Hematopoietic multipotent progenitor cell treated with erythropoietin and hydrocortisone succinate and interleukin-3 and kit ligand, for 6 days (in vitro differentiated cells): ENCODE data around the gene SH3GL1.

Experiments used
- DNase-seq: peaks from one replicate; pipeline ENCODE4 v3.0.0-alpha.2; 2015

The SH3GL1 gene

DNA sequence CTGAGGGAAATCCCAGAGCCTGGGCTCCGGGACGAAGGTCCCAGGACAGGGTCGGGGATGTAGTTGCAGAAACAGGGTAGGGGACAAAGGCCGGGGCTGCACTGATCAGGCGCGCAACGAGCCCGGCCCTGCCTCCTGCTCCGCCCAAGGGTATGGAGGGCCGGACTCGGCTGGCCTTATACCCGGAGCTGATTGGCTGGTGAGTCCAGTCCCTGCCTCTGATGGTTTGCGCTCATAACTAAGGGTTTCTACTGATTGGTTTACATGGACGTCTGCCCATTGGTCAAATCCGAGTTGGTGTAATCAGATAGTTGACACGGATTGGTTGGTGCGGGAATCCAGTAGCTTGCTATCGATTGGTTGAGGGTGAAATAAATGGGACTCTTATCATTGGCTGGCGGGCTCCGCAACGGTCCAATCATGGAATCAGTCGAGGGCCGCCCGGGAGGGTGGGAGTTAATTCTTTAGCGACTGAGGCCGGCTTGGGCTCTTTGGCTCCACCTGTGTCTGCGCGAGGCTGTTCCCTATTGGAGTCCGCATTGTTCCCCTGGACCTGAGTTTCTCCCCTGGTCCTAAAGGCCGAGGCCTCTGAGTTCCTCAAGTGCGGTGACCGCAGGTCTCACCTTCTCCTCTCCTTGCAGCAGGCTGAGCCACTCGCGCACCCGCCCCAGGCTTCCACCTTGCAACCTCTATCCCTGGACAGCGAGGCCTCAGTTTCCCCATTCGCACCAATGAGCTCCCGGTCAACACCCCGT is 57.6 kb downstream of the SH3GL1 start:
- DNase-seq = peak; percentile 100

DNA sequence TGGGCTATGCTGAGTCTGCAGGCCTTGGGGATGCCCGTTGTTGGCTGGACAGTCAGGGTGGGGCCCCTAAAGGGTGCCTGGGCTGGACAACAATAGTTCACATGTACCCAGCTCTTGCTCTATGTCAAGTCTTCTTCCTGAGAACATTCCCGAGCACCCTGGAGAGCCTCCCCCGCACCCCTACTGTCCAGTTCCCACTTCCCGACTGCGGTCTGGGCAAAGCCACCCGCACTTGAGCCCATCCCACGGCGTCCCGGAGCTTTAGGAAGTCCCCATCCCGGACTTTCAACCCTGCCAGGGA is 58.1 kb downstream of the SH3GL1 start:
- DNase-seq = no peak

DNA sequence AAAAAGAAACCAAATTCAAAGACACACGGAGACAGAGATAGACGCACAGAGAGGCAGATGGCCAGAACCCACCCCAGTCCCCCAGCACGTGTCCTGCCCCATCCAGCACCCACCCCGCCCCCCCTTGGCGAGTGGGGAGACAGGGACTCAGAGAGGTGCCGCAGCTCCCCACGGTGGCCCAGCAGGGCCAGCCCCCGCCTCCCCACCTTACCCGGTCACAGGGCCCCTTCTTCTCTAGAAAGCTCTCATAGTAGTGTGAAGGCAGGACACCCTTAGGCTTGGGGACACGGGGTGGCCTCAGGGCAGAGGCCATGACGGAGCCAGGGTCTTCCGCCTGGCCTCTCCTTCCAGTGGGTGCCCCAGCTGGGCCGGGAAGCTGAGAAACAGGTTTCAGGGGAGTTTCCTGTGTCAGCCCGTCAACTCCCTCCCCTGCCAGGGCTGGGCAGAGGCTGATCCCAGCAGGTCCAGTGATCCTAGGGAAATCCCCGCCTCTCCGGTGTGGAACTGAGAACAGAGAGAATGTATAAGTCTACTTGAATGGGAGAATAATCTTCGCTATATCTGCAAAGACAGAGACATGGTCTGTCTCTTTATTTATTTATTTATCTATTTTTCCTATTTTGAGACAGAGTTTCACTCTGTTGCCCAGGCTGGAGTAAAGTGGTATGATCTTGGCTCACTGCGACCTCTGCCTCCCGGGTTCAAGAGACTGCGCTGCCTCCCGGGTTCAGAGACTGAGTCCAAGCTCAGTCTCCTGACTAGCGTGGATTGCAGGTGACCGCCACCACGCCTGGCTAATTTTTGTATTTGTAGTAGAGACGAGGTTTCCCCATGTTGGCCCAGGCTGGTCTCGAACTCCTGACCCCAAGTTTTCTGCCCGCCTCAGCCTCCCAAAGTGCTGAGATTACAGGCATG is 61.6 kb downstream of the SH3GL1 start, which contains the start of gene STAP2:
STAP2 (minus strand) TSS at position 387 of the 915 bp plus-strand sequence; CDS start at position 313, 74 bp downstream.
- DNase-seq = peak; percentile 54

DNA sequence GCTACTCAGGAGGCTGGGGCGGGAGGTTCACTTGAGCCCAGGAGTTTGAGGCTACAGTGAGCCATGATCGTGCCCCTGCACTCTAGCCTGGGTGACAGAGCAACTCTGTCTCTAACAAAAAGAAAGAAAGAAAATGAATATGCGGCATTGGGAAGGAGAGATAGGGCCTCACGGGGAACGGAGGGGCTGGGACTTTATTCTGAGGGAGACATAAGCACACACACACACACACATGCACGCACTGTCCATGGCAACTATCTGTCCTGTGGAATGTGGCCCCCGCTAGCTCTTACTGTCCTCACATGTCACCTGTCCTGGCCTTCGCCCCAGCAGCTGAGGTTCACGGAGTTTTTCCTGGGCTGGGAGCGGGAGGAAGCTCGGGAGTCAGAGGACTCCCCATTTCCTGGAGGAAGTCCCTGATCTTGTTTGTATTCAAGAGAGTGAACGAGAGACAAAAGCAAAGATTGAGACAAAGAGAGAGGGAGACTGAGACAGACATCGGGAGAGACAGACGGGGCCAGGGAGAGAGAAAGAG is 62.4 kb downstream of the SH3GL1 start:
- peak; percentile 67 for DNase-seq

DNA sequence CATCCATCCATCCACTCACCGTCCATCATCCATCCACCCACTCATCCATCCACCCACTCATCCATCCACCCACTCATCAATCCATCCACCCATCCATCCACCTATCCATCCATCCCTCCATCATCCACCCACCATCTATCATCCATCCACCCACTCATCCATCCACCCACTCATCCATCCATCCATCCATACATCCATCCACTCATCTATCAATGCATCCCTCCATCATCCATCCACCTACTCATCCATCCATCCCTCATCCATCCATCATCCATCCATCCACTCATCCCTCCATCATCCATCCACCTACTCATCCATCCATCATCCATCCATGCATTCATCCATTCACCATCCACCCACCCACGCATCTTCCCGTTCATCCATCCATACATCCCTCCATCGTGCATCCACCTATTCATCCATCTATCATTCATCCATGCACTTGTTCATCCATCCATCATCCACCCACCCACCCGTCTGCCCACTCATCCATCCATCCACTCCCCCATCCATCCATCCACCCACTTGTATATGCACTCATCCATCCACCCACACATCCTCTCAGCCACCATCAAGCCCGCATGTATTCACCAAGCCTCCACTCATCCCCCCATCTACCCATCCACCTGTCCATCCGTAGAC is 65.3 kb downstream of the SH3GL1 start:
- no peak for DNase-seq

DNA sequence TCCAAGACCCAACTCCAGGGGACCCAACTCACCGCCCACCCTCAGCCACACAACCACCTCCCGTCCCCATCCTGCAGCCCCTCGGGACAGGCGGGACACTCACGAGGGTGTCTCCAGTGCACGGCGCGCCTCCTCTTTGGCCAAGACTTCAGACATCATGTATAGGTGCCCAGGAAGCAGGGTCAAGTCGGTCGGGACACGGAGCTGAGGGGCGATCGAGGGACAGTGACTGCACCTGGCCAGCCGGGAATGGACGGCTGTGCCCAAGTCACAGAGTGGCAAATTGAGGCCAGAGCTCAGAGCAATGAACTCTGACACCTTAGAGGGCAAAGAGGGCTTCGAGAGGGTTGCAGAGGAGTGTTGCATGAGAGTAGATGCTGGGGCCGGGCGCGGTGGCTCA is 70.5 kb downstream of the SH3GL1 start:
- no peak for DNase-seq

DNA sequence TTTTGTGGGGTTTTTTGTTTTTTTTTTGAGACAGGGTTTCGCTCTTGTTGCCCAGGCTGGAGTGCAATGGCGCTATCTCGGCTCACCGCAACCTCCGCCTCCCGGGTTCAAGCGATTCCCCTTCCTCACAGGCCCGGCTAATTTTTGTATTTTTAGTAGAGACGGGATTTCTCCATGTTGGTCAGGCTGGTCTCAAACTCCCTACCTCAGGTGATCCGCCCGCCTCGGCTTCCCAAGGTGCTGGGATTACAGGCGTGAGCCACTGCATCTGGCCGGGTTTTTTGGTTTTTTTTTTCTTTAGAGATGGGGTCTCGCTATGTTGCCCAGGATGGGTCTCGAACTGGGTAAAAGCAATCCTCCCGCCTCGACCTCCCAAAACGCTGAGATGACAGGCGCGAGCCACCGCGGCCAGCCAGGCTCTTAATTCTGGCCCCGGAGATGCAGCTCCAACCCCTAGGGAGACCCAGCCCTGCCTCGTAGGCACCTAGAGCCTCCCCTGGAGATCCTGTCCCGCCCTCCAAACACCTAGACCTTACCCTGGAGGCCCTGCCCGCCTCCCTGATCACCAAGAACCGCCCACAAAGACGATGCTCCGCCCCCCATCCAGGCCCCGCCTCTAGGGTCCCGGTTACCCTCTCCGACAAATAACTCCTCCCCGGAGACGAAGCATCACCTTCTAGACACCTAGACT is 71.2 kb downstream of the SH3GL1 start:
- DNase-seq = peak; percentile 39

DNA sequence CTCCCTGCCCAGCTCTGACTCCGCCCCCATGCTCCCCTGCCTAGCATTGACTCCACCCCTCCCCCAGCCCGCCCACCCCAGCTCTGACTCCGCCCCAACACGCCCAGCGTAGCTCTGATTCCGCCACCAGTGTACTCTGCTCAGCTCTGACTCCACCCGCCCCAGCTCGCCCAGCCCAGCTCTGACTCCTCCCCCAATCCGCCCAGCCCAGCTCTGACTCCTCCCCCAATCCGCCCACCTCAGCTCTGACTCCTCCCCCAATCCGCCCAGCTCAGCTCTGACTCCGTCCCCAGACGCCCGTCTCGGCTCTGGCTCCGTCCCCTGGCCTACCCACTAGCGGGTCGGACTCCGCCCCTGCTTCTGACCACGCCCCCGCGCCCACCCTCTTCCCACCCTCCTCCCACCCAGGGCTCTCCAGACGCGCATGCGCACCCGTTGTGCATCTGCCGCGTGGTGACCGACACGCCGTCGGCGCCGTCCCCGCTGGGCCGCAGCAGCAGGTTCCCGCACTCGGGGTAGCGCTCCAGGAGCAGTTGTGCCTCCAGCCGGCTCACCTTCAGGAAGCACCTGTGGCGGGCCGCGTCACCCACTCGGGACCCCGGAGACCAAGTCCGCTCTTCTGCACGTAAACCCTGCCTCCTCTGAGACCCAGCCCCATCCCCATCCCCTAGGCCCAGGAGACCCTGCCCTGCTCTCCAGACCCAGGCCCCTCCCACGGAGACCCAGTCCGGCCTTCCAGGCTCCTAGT is 71.9 kb downstream of the SH3GL1 start:
- DNase-seq = peak; percentile 97

DNA sequence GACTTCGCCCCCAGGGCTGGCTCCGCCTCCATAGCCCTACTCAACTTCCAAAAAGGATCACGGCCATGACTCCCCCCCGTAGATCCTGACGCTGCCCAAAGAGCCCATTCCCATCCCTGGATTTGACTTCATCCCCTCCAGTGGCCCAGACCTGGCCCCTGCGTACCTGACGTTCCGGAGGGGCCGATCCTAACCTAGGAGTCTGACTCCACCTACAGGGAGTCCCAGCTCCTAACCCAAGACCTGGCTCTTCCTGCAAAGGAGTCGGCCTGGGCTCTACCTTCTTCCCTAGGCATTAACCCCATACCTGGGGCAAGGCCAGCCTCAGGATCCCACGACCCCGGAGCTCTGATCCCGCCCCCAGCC is 72.5 kb downstream of the SH3GL1 start:
- no peak for DNase-seq

DNA sequence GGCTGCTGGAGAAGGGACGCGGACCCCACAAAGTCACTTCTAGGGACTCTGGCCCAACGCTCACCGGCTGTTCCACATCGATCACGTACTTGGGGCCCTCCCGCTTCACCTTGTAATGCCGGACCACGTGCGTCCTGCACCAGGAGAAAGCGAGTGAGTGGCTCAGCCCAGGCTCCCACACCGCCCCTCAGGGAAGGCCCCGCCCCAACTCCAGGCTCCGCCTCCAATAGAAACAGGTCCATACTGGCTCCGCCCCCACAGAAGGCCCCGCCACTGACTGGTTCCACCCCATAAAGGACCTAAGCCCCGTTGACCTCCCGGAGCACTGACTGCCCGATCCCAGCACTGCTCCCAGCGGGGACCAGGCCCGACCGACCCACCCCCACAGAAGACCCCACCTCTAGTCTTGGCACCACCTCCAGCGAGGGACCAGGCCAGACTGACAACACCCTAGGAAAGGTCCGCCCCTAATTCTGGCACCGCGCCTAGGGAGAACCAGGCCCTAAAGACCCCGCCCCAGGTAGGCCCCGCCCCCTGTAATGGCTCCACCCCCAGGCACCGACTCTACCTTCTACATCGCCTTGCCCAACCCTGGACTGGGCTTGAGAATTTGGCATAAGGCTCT is 73.0 kb downstream of the SH3GL1 start:
- peak; percentile 94 for DNase-seq

DNA sequence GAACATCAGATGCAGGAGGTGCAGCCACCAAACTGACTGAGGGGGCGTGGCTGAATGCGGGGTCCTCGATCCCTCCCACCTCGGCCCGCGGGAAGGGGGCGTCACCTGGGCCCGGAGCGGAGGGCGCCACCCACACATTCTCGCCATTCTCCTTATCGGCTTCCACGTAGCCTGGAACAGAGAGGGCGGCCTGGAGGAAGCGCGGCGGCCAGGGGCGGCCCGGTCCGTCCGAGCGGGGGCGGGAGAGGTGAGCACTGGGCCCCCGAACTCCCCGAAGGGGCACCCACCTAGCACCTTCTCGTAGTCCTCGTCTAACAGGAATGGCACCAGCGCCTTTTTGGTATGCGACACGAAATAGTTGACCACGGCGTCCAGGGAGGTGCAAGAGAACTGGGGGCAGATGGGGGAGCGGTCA is 73.5 kb downstream of the SH3GL1 start:
- DNase-seq = peak; percentile 61

DNA sequence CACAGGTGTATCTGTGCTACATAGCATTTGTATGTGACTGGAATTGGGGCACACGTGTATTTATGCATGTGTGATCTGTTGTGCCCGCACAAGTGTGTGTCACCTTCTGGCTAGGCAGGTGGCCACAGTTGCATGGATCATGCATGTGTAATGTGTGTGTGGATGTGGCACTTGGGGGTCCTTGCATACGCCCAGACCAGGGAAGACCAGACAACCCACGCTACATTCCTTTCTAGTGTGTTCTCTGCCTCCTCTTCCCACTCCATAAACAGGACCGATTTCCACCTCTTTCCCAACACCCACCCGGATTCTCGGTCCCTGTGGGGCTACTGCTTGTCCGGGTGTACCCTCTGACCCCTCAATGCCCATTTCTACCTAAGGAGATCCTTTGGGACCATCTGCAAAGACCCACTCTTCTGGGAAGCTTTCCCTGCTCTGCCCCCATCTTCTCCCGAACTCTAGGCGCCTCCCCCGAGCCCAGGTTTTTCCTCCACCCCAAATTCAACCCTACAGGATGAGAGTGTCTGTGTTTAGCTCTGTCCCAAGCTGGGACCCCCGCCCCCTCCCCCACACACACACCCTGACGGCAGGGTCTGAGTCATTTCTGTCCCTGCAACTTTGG is 74.0 kb downstream of the SH3GL1 start:
- DNase-seq = no peak

DNA sequence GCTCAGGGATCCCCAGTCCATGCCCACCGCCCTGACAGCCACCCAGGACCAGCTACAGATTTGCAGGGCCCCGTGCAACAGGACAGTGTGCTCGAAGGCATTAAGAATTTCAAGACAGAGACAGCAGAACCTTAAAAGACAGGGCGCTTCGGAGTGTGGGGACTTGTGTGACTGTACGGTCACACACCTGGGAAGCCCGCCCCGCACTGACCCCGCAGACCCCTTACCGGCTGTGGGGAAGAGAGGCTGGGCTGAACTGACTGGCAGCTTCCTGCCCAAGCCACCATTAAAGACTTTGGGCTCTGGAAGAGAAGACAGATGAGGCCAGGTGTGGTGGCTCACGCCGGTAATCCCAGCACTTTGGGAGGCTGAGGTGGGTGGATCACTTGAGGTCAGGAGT is 76.1 kb downstream of the SH3GL1 start:
- DNase-seq = no peak

DNA sequence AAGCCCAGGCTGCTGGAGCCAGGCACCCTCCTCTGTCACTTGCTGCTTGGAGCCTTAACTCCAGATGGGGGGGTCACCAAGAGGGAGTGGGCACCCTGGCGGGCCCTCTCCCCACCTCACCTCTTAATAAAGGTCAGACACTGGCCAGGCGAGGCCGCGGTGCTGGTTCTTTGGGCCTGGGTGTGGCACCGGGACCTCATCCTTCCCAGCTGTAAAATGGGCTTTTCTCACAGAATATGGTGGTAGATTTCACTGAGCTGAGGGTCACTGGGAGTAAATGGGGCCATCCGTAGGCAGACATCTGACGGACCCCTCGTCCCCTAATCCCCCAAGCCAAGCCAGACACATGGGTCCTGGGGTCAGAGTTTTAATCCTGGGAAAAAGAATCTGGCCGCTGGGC is 76.7 kb downstream of the SH3GL1 start:
- DNase-seq = no peak

DNA sequence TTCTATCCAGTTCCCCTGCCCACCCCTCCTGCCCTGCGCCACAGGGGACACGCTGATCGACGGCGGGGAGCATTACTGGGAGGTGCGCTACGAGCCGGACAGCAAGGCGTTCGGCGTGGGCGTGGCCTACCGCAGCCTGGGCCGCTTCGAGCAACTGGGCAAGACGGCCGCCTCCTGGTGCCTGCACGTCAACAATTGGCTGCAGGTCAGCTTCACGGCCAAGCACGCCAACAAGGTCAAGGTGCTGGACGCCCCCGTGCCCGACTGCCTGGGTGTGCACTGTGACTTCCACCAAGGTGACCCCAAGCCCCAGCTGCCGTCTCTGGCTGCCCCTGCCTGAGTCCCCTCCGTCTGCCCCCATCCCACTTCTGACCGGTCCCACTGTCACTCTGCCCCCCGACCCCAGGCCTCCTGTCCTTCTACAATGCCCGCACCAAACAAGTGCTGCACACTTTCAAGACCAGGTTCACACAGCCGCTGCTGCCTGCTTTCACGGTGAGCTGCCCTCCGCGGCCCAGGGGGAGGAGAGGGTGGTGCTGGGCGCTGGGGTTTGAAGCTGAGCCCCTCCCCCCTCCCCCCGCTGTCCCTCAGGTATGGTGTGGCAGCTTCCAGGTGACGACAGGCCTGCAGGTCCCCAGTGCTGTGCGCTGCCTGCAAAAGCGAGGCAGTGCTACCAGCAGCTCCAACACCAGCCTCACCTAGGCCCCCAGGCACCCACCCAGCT is 77.2 kb downstream of the SH3GL1 start:
- no peak for DNase-seq

DNA sequence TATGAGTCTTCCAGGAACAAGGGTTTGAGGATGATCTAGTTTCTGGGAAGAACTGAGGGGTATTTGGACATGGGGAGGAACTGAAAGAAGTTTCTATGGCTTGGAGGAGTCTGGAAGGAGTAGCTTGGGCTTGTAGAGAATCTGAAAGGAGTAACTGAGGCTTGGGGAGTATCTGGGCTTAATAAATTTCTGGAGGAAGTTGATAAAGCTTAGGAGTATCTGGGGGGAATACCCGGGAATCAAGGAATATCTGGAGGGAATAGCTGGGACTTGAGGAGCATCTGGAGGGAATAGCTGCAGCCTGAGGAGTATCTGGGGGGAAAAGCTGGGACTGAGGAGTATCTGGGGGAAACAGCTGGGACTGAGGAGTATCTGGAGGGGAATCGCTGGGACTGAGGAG is 79.9 kb downstream of the SH3GL1 start:
- no peak for DNase-seq

DNA sequence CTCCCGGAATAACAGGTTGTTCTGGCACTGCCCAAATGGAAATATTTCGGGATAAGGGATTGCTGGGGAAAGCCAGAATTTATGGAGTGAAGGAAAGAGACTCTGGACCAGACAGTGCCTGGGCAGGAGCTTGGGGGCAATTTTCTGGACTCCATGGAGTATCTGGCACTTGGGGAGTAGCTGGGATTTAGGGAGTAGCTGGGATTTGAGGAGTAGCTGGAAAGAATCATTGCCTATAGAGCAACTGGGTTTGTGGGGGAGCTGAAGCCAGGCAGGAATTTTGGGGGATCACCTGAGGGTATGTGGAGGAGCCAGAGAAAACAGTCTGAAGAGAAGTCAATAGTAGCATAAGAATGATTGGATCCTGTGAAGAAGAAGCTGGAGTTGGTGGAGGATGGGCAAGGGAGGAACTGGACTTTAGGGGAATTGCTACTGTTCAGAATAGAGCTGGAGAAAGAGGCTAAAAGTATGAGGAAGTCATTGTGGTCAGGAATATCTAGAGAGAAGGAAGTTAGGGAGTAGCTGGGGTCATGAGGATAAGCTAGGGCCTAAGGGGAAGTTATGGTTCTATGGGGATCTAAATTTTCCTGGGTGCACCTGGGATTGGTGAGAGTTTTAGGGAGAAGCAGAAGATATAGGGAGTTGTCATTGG is 81.2 kb downstream of the SH3GL1 start:
- no peak for DNase-seq

DNA sequence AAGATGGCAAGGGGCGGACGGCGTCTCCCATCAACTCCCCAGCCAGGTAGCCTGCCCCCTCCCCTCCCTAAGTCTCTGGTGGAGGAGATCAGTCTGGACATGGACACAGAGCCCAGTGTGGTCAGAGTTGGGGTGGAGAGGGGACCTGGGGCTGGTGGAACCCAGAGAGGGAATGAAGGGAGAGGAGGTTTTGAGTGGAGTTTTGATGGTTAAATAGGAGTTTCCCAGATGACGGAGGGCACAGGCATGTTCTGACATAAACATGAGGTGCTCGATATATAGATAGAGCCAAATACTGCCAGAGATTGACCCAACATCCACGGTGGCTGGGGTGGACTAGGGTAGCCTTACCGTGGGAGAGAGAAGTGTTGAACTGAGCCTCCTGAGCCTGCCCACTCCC is 81.9 kb downstream of the SH3GL1 start:
- no peak for DNase-seq

DNA sequence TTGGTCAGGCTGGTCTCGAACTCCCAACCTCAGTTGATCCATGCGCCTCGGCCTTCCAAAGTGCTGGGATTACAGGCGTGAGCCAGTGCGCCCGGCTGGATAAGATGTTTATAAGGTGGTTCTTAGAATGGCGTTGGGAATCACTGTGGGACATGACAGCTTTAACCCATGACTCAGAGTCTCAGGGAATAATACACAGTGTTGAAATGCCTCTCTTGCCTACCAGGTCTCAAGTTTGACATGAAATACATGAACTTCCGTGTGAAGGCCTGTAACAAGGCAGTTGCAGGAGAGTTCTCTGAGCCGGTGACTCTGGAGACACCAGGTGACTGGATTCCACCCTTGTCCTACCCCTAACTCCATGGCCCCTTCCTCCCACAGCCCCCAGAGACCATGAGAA is 83.4 kb downstream of the SH3GL1 start:
- DNase-seq = no peak
